Skeletal muscle satellite cell (primary cell): ENCODE results near the gene ZFP62.
A peak's percentile ranks its signal among the peaks of the same experiment; 100 is the strongest.

Experiments
- H3K27me3 ChIP-seq: 2 replicates; pipeline ENCODE4 v1.7.0; 2013; ENCODE audit warnings: low read length; ENCODE audit not compliant: control insufficient read depth, insufficient read depth
- H3K36me3 ChIP-seq: 2 replicates; pipeline ENCODE4 v1.7.0; 2013; ENCODE audit warnings: mild to moderate bottlenecking, control low read depth, low read length; ENCODE audit not compliant: insufficient read depth
- H3K4me1 ChIP-seq: 2 replicates; pipeline ENCODE4 v1.7.0; 2013; ENCODE audit warnings: low read length; ENCODE audit not compliant: control insufficient read depth, insufficient read depth
- H3K4me2 ChIP-seq: 2 replicates; pipeline ENCODE4 v1.7.0; 2013; ENCODE audit warnings: mild to moderate bottlenecking, low read length
- H3K4me3 ChIP-seq: 2 replicates; pipeline ENCODE4 v1.7.0; 2013; ENCODE audit warnings: low read length
- H3K9ac ChIP-seq: 2 replicates; pipeline ENCODE4 v1.7.0; 2013; ENCODE audit warnings: mild to moderate bottlenecking, low read depth, low read length, moderate library complexity
- H3K9me3 ChIP-seq: replicated peaks from 2 replicates; pipeline ENCODE4 v1.7.0; 2013; ENCODE audit warnings: mild to moderate bottlenecking, control low read depth, low read length

The ZFP62 gene

DNA sequence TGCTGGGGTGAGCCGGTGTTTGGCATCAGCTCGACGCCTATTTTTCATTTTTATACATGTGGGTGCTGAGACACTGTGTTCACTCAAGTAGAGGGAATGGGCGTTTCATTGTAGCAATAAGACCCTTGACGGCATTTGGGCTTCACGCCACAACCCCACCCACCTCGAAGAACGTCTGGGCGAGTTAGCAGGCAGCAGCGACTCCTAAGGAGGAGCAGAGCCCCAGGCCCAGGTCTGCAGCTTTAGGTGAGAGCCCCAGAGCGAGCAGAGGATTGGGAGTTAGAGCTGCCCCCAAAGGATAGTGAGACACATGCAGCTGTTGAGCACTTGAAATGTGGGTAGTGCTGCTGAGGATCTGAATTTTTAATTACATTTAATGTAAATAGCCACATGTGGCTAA is 1.6 kb upstream of the ZFP62 start:
- H3K4me1 ChIP-seq = peaks cover 7% of the 10 kb centered on the region
- H3K27me3 ChIP-seq = no peaks in the 10 kb centered on the region
- no peak overlapping the region for H3K4me2 ChIP-seq
- no peaks in the 10 kb centered on the region for H3K9me3 ChIP-seq
- H3K36me3 ChIP-seq = no peaks in the 10 kb centered on the region
- no peak overlapping the region for H3K4me3 ChIP-seq
- no peak overlapping the region for H3K9ac ChIP-seq

DNA sequence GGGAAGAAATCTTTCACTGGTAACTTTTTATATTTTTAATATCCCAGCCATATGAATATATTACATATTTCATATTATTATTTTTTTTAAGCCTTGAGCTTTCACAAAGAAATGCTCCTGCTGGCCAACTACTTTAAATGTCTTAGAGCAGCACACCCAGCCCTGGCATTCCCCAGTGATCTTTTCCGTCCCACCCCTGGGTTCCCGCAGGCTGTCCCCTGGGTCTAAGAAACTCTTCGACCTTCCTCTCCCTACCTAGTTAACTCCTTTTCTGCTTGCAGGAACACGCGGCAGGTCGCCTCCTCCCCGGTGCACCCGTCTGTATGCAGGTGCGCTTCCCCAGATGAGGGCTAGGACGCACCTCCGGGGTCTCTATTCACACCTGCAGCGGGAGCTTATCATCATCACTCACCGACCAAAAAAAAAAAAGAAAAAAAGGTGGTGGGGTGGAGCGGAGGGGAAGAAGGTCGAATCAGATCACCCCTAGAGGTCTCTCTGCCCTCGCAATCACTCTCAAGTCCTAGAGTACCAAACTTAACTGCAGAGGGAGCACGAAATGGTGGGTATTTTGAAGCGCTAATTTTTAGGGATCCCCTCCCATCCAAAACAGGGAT is 696 bp downstream of the ZFP62 start:
- peak overlapping the region; percentile 97 for H3K9ac ChIP-seq
- no peaks in the 10 kb centered on the region for H3K9me3 ChIP-seq
- H3K27me3 ChIP-seq = no peaks in the 10 kb centered on the region
- peak overlapping the region; percentile 96 for H3K4me2 ChIP-seq
- peaks cover 7% of the 10 kb centered on the region for H3K4me1 ChIP-seq
- H3K4me3 ChIP-seq = peak overlapping the region; percentile 99
- peaks cover 9% of the 10 kb centered on the region for H3K36me3 ChIP-seq

DNA sequence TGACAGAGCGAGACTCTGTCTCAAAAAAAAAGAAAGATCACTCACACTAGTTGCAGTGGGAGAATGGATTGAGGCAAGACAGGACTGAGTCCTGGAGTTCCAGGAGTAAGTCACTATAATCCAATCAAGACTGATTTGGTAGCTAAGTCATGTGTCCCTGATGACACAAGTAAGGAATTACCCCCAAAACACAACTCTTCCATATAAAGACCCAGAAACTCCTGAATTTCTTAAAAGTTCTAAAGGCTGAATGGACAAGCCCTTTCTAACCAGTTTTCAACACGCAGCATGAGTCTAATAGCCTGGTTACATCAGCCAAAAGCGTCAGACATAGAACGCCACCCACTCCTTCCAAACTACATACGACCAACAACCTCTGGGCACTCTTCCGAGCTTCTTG is 2.5 kb downstream of the ZFP62 start:
- no peak overlapping the region for H3K4me3 ChIP-seq
- H3K4me2 ChIP-seq = no peak overlapping the region
- peaks cover 9% of the 10 kb centered on the region for H3K36me3 ChIP-seq
- H3K9me3 ChIP-seq = no peaks in the 10 kb centered on the region
- H3K4me1 ChIP-seq = peaks cover 7% of the 10 kb centered on the region
- no peak overlapping the region for H3K9ac ChIP-seq
- H3K27me3 ChIP-seq = no peaks in the 10 kb centered on the region

DNA sequence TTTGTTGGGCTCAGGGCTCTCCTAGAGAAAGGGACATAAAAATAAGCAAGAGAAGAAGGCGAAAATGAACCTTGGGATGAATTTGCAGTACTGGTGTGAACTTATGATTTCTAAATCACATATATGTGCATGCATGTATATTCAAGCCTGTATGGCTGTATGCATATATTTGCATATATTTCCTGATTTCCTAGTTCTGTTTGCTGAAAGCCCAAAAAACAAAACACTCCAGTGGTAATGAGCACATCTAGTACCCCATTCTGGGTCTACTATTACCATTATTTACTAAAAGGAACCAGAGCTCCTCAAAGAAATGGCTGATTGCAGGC is 7.3 kb downstream of the ZFP62 start:
- H3K36me3 ChIP-seq = peaks cover 39% of the 10 kb centered on the region
- peaks cover 12% of the 10 kb centered on the region for H3K9me3 ChIP-seq
- no peak overlapping the region for H3K9ac ChIP-seq
- no peaks in the 10 kb centered on the region for H3K4me1 ChIP-seq
- no peak overlapping the region for H3K4me2 ChIP-seq
- H3K4me3 ChIP-seq = no peak overlapping the region
- H3K27me3 ChIP-seq = no peaks in the 10 kb centered on the region

DNA sequence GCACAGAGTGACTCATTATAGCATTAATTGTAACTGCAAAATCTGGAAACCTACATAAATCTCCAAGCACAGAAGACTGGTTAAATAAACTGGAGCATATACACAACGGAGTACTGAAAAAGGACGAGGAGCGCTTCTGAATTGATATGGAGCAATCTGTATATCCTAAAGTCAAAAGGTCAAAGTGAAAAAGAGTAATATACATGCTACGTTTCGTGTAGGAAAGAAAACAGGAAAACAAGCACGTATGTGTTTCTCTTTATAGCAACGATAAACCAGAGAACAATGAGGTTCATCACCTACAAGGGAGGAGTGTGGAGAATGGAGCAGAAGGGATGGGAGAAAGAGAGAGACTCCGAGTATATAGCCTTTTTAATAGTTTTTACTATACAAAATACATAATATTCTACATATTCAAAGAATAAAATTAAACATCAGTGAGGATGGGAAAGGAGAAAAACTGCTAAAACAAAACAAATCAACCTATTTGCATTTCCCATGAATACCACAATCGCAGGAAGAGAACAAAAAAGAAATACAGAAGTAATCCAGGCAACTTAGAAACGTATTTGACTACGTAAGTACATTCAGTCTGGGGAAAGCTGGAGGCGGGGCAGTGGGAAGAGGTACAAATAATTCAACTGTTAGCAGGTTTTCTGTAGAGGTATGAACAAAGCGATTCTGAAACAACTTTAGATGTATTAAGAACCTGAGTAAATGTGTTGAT is 7.8 kb downstream of the ZFP62 start:
- Histone ChIP-seq H3K4me2 (no peak overlapping the region), H3K4me3 (no peak overlapping the region), H3K36me3 (peaks cover 45% of the 10 kb centered on the region), H3K27me3 (no peaks in the 10 kb centered on the region), H3K9ac (no peak overlapping the region), H3K4me1 (no peaks in the 10 kb centered on the region), H3K9me3 (peaks cover 12% of the 10 kb centered on the region)

DNA sequence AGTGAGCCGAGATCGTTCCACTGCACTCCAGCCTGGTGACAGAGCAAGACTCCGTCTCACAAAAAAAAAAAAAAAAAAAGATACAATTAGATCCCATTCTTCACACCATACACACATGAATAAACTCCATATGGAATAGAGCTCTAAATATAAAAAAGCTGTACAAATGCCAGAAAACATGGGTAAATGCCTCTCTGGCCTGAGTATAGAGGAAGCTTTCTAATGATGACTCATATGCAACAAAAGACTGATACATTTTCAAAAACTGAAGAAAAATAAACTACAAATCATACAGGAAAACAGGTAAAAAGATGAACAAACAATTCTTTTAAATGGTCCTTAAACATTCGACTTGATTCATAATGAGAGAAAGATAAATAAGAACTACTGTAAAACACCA is 8.6 kb downstream of the ZFP62 start:
- peaks cover 50% of the 10 kb centered on the region for H3K36me3 ChIP-seq
- no peak overlapping the region for H3K9ac ChIP-seq
- peaks cover 12% of the 10 kb centered on the region for H3K9me3 ChIP-seq

DNA sequence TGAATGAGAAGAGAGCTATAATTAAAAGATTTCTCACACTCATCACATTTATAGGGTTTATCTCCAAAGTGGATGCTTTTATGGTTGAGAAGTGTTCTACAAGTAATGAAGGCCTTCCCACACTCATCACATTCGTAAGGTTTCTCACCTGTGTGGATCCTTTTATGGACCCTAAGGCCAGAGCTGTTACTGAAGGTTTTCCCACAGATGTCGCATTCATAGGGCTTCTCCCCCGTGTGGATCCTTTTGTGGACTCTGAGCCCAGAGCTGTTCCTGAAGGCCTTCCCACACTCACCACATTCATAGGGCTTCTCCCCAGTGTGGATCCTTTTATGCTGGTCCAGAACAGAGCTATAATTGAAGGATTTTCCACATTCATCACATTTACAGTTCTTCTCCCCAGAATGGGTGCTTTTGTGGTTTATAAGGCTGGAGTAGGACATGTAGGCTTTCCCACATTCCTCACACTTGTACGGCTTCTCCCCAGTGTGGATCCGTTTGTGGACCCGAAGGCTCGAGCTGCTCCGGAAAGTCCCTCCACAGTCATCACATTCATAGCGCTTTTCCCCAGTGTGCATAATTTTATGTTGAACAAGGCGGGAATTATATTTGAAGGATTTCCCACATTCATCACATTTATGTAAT is 10.5 kb downstream of the ZFP62 start:
- Histone ChIP-seq H3K4me3 (no peak overlapping the region), H3K9me3 (peaks cover 12% of the 10 kb centered on the region), H3K9ac (no peak overlapping the region), H3K27me3 (no peaks in the 10 kb centered on the region), H3K36me3 (peaks cover 51% of the 10 kb centered on the region), H3K4me2 (no peak overlapping the region), H3K4me1 (no peaks in the 10 kb centered on the region)

More for the DNA sequence above, 8.6 kb downstream of the ZFP62 start:
- Histone ChIP-seq H3K4me3 (no peak overlapping the region), H3K4me1 (no peaks in the 10 kb centered on the region), H3K27me3 (no peaks in the 10 kb centered on the region), H3K4me2 (no peak overlapping the region)

DNA sequence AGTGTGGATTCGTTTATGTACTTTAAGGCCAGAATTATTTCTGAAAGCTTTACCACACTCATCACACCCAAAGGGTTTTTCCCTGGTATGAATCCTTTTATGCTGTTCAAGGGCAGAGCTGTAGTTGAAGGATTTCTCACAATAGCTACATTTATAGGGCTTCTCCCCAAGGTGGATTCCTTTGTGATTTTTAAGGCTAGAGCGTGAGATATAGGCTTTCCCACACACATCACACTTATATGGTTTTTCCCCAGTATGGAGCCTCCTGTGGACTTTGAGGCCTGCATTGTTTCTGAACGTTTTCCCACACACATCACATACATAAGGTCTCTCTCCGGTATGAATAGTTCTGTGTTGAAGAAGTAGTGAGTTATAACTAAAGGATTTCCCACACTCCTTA is 11.2 kb downstream of the ZFP62 start:
- H3K36me3 ChIP-seq = peaks cover 50% of the 10 kb centered on the region
- H3K4me3 ChIP-seq = no peak overlapping the region
- no peak overlapping the region for H3K4me2 ChIP-seq
- H3K9ac ChIP-seq = no peak overlapping the region
- peaks cover 12% of the 10 kb centered on the region for H3K9me3 ChIP-seq
- H3K27me3 ChIP-seq = no peaks in the 10 kb centered on the region
- no peaks in the 10 kb centered on the region for H3K4me1 ChIP-seq

DNA sequence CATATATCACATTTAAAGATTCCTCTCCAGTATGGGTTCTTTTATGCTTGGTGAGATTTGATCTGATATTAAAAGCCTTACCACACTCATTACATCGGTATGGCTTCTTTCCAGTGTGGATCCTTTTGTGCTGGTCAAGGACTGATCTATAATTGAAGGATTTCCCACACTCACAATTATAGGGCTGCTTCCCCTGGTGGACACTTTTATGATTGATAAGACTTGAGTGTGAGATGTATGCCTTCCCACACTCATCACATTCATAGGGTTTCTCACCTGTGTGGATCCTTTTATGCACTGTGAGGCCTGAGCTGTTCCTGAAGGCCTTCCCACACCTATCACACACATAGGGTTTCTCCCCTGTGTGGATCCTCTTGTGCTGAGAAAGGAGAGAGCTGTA is 12.2 kb downstream of the ZFP62 start:
- H3K4me1 ChIP-seq = no peaks in the 10 kb centered on the region
- H3K4me3 ChIP-seq = no peak overlapping the region
- peaks cover 12% of the 10 kb centered on the region for H3K9me3 ChIP-seq
- H3K27me3 ChIP-seq = no peaks in the 10 kb centered on the region
- no peak overlapping the region for H3K4me2 ChIP-seq
- no peak overlapping the region for H3K9ac ChIP-seq
- peaks cover 50% of the 10 kb centered on the region for H3K36me3 ChIP-seq

DNA sequence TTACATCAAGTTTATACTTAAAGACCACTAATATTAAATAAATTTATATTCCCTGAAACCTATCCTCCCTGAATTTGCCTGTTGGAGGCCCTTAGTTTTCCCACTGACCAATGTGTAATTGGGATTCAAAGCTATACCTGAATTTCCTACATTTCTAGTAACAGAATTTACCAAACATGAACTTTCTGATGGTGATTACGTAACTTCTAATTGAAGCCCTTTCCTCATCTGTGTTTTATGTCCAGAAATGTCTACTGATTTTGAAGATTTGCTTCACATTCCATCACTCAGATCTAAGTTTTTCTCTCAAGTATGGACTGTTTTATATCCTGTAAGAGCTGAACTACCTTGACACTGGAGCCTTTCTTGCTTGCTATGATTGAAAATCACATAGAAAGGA is 12.8 kb downstream of the ZFP62 start:
- H3K4me3 ChIP-seq = no peak overlapping the region
- no peak overlapping the region for H3K9ac ChIP-seq
- no peaks in the 10 kb centered on the region for H3K4me1 ChIP-seq
- peaks cover 12% of the 10 kb centered on the region for H3K9me3 ChIP-seq
- H3K27me3 ChIP-seq = no peaks in the 10 kb centered on the region
- H3K4me2 ChIP-seq = no peak overlapping the region
- H3K36me3 ChIP-seq = peaks cover 50% of the 10 kb centered on the region

DNA sequence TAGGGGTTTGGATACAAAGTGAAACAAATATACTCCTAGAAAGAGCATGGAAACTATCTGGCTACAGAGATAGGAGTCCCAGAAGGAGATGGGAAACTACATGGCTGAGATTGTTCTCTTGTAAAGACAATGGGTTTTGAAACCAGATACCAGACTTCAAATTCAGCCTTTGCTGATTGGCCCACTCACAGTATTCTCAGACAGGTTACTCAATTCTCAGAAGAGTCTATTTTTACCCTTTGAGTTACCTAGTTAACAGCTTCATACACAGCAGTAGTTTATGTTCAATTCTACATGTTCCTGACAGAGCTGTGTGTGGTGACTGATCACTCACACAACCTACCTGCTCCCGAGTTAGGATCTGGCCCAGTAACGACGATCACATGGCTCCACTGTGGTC is 14.1 kb downstream of the ZFP62 start:
- Histone ChIP-seq H3K4me1 (no peaks in the 10 kb centered on the region), H3K9ac (no peak overlapping the region), H3K9me3 (peaks cover 12% of the 10 kb centered on the region), H3K4me2 (no peak overlapping the region), H3K27me3 (no peaks in the 10 kb centered on the region), H3K4me3 (no peak overlapping the region), H3K36me3 (peaks cover 50% of the 10 kb centered on the region)

DNA sequence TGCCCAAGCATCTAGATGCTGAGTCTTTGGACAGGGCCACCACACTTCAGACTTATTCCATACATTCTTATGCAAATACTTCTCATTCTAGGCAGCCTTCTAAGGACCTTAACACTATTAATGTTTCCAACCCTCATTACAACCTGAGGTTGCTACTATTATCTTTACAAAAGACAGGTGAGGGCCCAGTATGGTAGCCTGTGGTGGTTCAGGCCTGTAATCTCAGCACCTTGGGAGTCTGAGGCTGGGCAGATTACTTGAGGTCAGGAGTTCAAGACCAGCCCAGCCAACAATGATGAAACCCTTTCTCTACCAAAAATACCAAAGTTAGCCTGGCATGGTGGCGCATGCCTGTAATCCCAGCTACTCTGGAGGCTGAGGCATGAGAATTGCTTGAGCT is 16.2 kb downstream of the ZFP62 start:
- H3K4me1 ChIP-seq = no peaks in the 10 kb centered on the region
- H3K4me2 ChIP-seq = no peak overlapping the region
- H3K9me3 ChIP-seq = peaks cover 2% of the 10 kb centered on the region
- H3K9ac ChIP-seq = no peak overlapping the region
- no peak overlapping the region for H3K4me3 ChIP-seq
- H3K27me3 ChIP-seq = no peaks in the 10 kb centered on the region
- peaks cover 30% of the 10 kb centered on the region for H3K36me3 ChIP-seq
